Nephron (organoid): ENCODE data around the gene PATJ.
"Not testable (repeated sequence)": the region's sequence is repeated elsewhere in the genome, so short reads cannot be mapped to it uniquely, and the experiment has no call there.

ENCODE experiments used
- H3K27ac Mint-ChIP-seq, 3 experiments: 2 replicates each; pipeline ENCODE4 v1.8.0; 2020; ENCODE audit warnings: mixed read lengths in 3 of 3, mild to moderate bottlenecking in 2 of 3, moderate library complexity in 1 of 3
- H3K27me3 Mint-ChIP-seq: 2 replicates; pipeline ENCODE4 v1.8.0; 2021; ENCODE audit warnings: low read depth, mild to moderate bottlenecking, moderate library complexity, mixed read lengths
- H3K36me3 Mint-ChIP-seq: 2 replicates; pipeline ENCODE4 v1.8.0; 2020; ENCODE audit warnings: low read depth, mixed read lengths
- H3K4me1 Mint-ChIP-seq: 2 replicates; pipeline ENCODE4 v1.8.0; 2020; ENCODE audit warnings: mixed read lengths
- H3K4me3 Mint-ChIP-seq, 3 experiments: 2 replicates each; pipeline ENCODE4 v1.8.0; 2020; ENCODE audit warnings: mild to moderate bottlenecking in 3 of 3, mixed read lengths in 3 of 3, moderate library complexity in 2 of 3
- H3K9me3 Mint-ChIP-seq: 2 replicates; pipeline ENCODE4 v1.8.0; 2020; ENCODE audit warnings: mixed read lengths
- TF ChIP-seq, protein P1 (sequence below), 3 experiments: fragments of 200-600 bp; sonication (generic); IDR thresholded peaks; one replicate each; pipeline ENCODE4 v1.5.0; 2021; ENCODE audit warnings: antibody characterized with exemption in 3 of 3; ENCODE audit not compliant: unreplicated experiment in 3 of 3

Gene PATJ

DNA sequence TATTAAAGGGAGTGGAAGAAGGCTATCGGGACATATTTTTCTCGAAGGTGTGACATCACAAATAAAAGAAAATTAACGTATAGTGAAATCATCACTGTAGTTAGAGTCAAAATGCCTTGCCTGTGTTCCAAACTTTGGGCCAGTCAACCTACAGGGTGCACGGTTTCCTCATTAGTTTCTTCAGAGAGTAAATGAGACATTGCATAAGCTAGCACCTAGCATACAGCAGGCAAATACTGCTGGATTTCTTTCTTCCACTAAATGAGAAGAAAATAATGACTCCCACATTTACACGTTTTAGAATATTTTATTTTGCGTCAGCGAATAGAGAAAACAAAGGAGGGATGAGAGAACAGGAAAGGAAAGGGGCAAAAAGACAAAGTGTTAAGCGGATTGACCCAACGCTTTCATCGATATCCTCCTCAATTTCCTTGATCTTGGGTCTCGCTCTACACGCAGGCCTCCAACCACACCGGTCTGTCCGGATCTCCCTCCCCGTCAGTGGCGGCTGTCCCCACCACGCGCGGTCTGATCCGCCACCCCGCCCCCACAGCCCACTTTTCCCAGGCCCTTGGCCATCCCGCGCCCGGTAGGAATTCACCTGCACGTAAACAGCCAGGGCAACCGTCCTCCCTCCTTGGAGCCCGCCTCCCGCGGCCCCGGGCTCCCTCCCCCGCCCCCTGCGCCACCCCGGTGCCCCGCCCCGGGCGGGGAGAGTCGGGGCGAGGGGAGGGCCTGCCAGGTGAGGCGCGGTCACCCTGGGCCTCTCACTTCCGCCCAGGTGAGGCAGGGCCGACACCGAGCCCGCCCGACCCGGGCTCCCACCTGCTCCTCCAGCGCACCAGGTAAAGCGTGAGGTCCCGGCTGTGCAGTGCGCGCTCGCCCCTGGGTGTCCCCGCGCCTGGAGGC lies at the start of gene PATJ:
TSS of gene PATJ (plus strand) at position 770 of the 909 bp plus-strand sequence. CDS start 20,413 bp downstream, outside the sequence.
- Mint-ChIP-seq H3K27ac (peak within 1 kb of the TSS; percentile 99), H3K27me3 (peaks cover 9% of the 10 kb centered on the region), H3K4me1 (peaks cover 25% of the 10 kb centered on the region), H3K36me3 (no peaks in the 10 kb centered on the region), H3K9me3 (no peaks in the 10 kb centered on the region), H3K4me3 (peak within 1 kb of the TSS; percentile 91 to 98 (median 97))
- TF ChIP-seq, protein P1, sequence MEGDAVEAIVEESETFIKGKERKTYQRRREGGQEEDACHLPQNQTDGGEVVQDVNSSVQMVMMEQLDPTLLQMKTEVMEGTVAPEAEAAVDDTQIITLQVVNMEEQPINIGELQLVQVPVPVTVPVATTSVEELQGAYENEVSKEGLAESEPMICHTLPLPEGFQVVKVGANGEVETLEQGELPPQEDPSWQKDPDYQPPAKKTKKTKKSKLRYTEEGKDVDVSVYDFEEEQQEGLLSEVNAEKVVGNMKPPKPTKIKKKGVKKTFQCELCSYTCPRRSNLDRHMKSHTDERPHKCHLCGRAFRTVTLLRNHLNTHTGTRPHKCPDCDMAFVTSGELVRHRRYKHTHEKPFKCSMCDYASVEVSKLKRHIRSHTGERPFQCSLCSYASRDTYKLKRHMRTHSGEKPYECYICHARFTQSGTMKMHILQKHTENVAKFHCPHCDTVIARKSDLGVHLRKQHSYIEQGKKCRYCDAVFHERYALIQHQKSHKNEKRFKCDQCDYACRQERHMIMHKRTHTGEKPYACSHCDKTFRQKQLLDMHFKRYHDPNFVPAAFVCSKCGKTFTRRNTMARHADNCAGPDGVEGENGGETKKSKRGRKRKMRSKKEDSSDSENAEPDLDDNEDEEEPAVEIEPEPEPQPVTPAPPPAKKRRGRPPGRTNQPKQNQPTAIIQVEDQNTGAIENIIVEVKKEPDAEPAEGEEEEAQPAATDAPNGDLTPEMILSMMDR (IDR thresholded peaks at IDR 0.05; ENCODE audit: unreplicated experiment in 3 of 3): no peak

DNA sequence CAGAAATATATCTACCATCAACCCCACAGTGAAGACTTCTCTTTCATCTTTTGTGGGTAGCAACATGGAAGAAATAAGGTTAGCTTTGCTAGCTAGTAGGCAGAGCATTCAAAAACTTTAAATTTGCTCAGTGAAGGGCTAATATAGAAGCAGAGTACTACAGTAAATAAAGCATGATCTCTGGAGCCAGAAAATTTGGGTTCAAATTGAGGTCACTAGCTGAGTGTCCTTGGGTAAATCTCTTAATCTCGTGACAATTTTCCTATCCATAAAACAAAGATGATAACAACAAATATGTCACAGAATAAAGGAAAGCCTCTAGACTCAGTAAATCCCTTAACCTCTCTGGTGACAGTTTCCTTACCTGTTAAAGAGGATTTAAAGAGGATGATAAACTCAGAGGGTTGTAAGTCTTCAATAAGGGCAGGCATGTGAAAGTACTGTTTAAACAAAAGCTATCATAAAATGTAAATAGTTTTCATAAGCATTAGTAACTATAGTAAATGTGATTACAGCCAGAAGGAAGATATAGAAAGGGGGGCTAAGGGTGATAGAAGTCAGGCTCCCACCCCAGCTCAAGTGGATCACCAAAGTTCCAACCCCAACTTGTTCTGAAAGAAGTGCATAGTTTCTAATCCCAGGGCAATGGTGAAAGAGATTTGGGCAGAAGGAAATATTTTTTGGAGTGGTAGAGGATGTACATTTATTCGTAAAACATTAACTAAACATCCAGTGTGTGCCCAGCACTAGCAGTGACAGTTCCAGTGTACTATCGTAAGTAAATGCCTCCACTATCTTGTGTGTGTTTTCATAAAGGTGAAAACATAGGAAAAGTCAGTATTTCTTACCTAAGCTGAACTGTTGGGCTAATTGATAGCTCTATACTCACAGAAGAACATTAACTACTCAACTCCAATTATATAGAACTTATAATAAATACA lies 42.1 kb upstream of the PATJ start:
- TF ChIP-seq, protein P1 (IDR thresholded peaks at IDR 0.05; ENCODE audit: unreplicated experiment in 3 of 3): no peak
- Mint-ChIP-seq H3K9me3 (no peaks in the 10 kb centered on the region), H3K27ac (peak overlapping the region; percentile 14 to 81 (median 45)), H3K4me1 (peaks cover 5% of the 10 kb centered on the region), H3K27me3 (no peaks in the 10 kb centered on the region), H3K4me3 (no peak overlapping the region), H3K36me3 (peaks cover 64% of the 10 kb centered on the region)

GRCh38 chr1:61708953-61709907 lies 33.0 kb upstream of the PATJ start:
- TF ChIP-seq, protein P1 (IDR thresholded peaks at IDR 0.05; ENCODE audit: unreplicated experiment in 3 of 3): no peak
- Mint-ChIP-seq H3K36me3 (peaks cover 33% of the 10 kb centered on the region), H3K27me3 (no peaks in the 10 kb centered on the region), H3K9me3 (no peaks in the 10 kb centered on the region), H3K27ac (no peak overlapping the region), H3K4me3 (no peak overlapping the region), H3K4me1 (no peaks in the 10 kb centered on the region)

DNA sequence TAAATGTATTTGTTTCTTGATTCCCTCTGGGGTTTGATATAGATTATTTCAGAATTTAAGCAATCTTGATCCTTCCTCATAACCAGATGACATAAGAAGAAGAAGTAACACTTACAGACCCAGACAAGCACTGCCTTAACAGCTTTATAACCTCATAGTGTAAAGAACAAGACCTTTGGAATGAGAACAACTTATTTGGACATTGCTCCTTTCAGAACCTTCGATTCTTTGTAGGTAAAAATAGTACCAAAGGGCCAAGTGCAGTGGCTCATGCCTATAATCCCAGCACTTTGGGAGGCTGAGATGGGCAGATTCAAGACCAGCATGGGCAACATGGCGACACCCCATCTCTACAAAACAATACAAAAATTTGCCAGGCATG lies 32.4 kb upstream of the PATJ start:
- H3K27ac Mint-ChIP-seq: no peak overlapping the region

DNA sequence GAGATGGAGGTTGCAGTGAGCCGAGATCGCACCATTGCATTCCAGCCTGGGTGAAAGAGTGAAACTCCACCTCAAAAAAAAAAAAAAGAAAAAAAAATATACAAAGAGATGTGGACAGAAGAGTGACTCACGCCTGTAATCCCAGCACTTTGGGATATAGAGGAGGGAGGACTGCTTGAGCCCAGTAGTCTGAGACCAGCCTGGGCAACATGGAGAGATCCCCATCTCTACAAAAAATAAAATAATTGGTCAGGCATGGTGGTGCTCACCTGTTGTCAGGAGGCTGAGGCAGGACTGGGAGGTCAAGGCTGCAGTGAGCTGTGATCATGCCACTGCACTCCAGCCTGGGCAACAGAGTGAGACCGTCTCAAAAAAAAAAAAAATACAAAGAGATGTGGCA lies 31.0 kb upstream of the PATJ start:
- not testable (repeated sequence) for H3K27me3 Mint-ChIP-seq, H3K9me3 Mint-ChIP-seq, H3K4me3 Mint-ChIP-seq, H3K27ac Mint-ChIP-seq, H3K4me1 Mint-ChIP-seq
- H3K36me3 Mint-ChIP-seq: peaks cover 26% of the 10 kb centered on the region

More for the DNA sequence above, 32.4 kb upstream of the PATJ start:
- Mint-ChIP-seq H3K4me3 (no peak overlapping the region), H3K9me3 (no peaks in the 10 kb centered on the region), H3K27me3 (no peaks in the 10 kb centered on the region), H3K4me1 (no peaks in the 10 kb centered on the region), H3K36me3 (peaks cover 29% of the 10 kb centered on the region)
- TF ChIP-seq, protein P1 (IDR thresholded peaks at IDR 0.05; ENCODE audit: unreplicated experiment in 3 of 3): no peak
